B cell (primary cell): ENCODE results near the gene DENND10. TPM values are rescaled to one million over a fixed set of nuclear protein-coding genes. Genes with fewer than 3 reads are reported as not detected.
"Not testable (repeated sequence)": the region's sequence is repeated elsewhere in the genome, so short reads cannot be mapped to it uniquely, and the experiment has no call there.

Experiments used
- ATAC-seq: fragments of 200-7000 bp; cut with Tn5 transposase; one replicate; pipeline ENCODE4 v1.10.0; 2021; ENCODE audit warnings: low read depth, mild to moderate bottlenecking, moderate number of reproducible peaks, moderate library complexity
- CTCF ChIA-PET: fragments of 350-600 bp; sonication (Branson Sonifier 250); formaldehyde crosslinking; loops from one replicate; lab custom pipeline; 2021; ENCODE audit warnings: antibody characterized with exemption, inconsistent platforms; lab: Charles Lee
- POLR2A ChIA-PET: fragments of 350-600 bp; sonication (Branson Sonifier 250); formaldehyde crosslinking; loops from one replicate; lab custom pipeline; 2021; ENCODE audit warnings: antibody characterized with exemption; lab: Charles Lee
- DNase-seq: peaks from one replicate; pipeline ENCODE4 v3.0.0; 2013
- H2AFZ ChIP-seq: 2 replicates; pipeline ENCODE4 v1.6.1; 2012; ENCODE audit warnings: mild to moderate bottlenecking, low read depth, low read length; ENCODE audit not compliant: insufficient read depth, poor library complexity, severe bottlenecking
- H3K27ac ChIP-seq, 2 donors: 1 replicate in 1 of 2; 2 replicates in 1 of 2; pipeline ENCODE4 v1.5.1; 2012 to 2013; ENCODE audit warnings: low read length in 2 of 2, mild to moderate bottlenecking in 2 of 2, moderate library complexity in 1 of 2
- H3K27me3 ChIP-seq, 4 experiments: fragments of 200-600 bp in 1 of 4; sonication (generic) in 1 of 4; replicated peaks in 1 of 4; 1 replicate in 2 of 4; 2 replicates in 2 of 4; pipeline versions ENCODE4 v1.6.1 to v1.7.0; 2013 to 2016; ENCODE audit warnings: low read length in 3 of 4, mild to moderate bottlenecking in 2 of 4, mixed read lengths in 1 of 4, moderate library complexity in 1 of 4; ENCODE audit not compliant: insufficient read depth in 4 of 4, control insufficient read depth in 3 of 4; ENCODE audit errors: control extremely low read depth in 1 of 4
- H3K36me3 ChIP-seq, 2 experiments: replicated peaks in 1 of 2; 1 replicate in 1 of 2; 2 replicates in 1 of 2; pipeline versions ENCODE4 v1.6.1 to v1.7.1; 2013; ENCODE audit warnings: low read length in 1 of 2; ENCODE audit not compliant: insufficient read depth in 2 of 2, control insufficient read depth in 1 of 2; ENCODE audit errors: control extremely low read depth in 1 of 2, extremely low read depth in 1 of 2
- H3K4me1 ChIP-seq, 2 donors: fragments of 200-600 bp in 1 of 2; sonication (generic) in 1 of 2; 1 replicate in 1 of 2; 2 replicates in 1 of 2; pipeline versions ENCODE4 v1.5.1 to v1.6.1; 2013 to 2017; ENCODE audit warnings: low read length in 2 of 2; ENCODE audit not compliant: control insufficient read depth in 2 of 2, insufficient read depth in 2 of 2
- H3K4me2 ChIP-seq: replicated peaks from 2 replicates; pipeline ENCODE3; 2012; ENCODE audit warnings: mild to moderate bottlenecking, low read depth, low read length; ENCODE audit not compliant: poor library complexity, severe bottlenecking
- H3K4me3 ChIP-seq, 5 experiments: fragments of 200-600 bp in 1 of 5; sonication (generic) in 1 of 5; 1 replicate in 3 of 5; 2 replicates in 2 of 5; pipeline versions ENCODE4 v1.5.1 to v1.7.0; 2011 to 2016; ENCODE audit warnings: low read length in 4 of 5, mild to moderate bottlenecking in 4 of 5, low read depth in 2 of 5, control low read depth in 1 of 5, moderate library complexity in 1 of 5; ENCODE audit not compliant: insufficient read depth in 1 of 5; ENCODE audit errors: control extremely low read depth in 1 of 5, extremely low read depth in 1 of 5
- H3K79me2 ChIP-seq: fragments of 200-600 bp; sonication (generic); one replicate; pipeline ENCODE4 v1.6.0; 2016; ENCODE audit warnings: low read length; ENCODE audit not compliant: control insufficient read depth, insufficient read depth
- H3K9ac ChIP-seq: fragments of 200-600 bp; sonication (generic); 2 replicates; pipeline ENCODE4 v1.6.1; 2017; ENCODE audit warnings: mild to moderate bottlenecking, low read length, moderate library complexity
- H3K9me3 ChIP-seq, 3 donors: one replicate each; pipeline versions ENCODE4 v1.6.1 to v1.7.1; 2013; ENCODE audit warnings: low read length in 2 of 3; ENCODE audit not compliant: control insufficient read depth in 2 of 3, insufficient read depth in 1 of 3; ENCODE audit errors: control extremely low read depth in 1 of 3
- H4K20me1 ChIP-seq: 2 replicates; pipeline ENCODE4 v1.6.0; 2012; ENCODE audit warnings: mild to moderate bottlenecking, low read length; ENCODE audit not compliant: insufficient read depth, control insufficient read depth, poor library complexity, severe bottlenecking
- H3K27ac Mint-ChIP-seq: one replicate; pipeline ENCODE4 v1.8.0; 2021; ENCODE audit warnings: mixed read lengths
- H3K27me3 Mint-ChIP-seq: one replicate; pipeline ENCODE4 v1.8.0; 2021; ENCODE audit warnings: mixed read lengths
- H3K4me1 Mint-ChIP-seq: one replicate; pipeline ENCODE4 v1.8.0; 2021; ENCODE audit warnings: mixed read lengths
- H3K4me3 Mint-ChIP-seq: one replicate; pipeline ENCODE4 v1.8.0; 2021; ENCODE audit warnings: mixed read lengths
- H3K9me3 Mint-ChIP-seq: one replicate; pipeline ENCODE4 v1.8.0; 2022; ENCODE audit warnings: mixed read lengths; ENCODE audit not compliant: insufficient read depth
- EZH2 ChIP-seq: IDR thresholded peaks from 2 replicates; pipeline ENCODE4 v1.6.1; 2012; ENCODE audit warnings: borderline replicate concordance, low read depth, mild to moderate bottlenecking, moderate library complexity, low read length; ENCODE audit not compliant: insufficient read depth, poor library complexity, severe bottlenecking
- WGBS: methylation state at CpG from one replicate; pipeline ENCODE4 v1.1.5; 2013; ENCODE audit warnings: missing lambda C conversion rate; ENCODE audit not compliant: insufficient coverage; 5-methylcytosine and 5-hydroxymethylcytosine counted together
- intact Hi-C: fragments of 100-400 bp; cut with micrococcal nuclease; formaldehyde crosslinking; loops from one replicate; pipeline ENCODE4 v1.10.0; 2022
- polyA plus RNA-seq: library from polyadenylated mRNA; depleted of rRNA; stranded (reverse); fragments of >200 nt; gene quantifications from 2 replicates; pipeline ENCODE4 v1.2.3, GENCODE V29; 2012
- total RNA-seq, 2 donors: library from RNA; stranded (reverse); fragments of 120-200 nt in 1 of 2; gene quantifications; 1 replicate in 1 of 2; 2 replicates in 1 of 2; pipeline versions ENCODE4 v1.2.3 to v1.2.4, GENCODE V29; 2013 to 2022
- TF ChIP-seq, protein P1 (sequence below): fragments of 200-600 bp; IDR thresholded peaks from one replicate; pipeline ENCODE4 v1.8.0; 2022; ENCODE audit warnings: antibody characterized with exemption, mild to moderate bottlenecking

DENND10 gene
- total and polyA plus RNA-seq, 2 donors (not counting 1 experiment from before 2014, with no cell fraction given) = 16.6 to 24.4 TPM

DNA sequence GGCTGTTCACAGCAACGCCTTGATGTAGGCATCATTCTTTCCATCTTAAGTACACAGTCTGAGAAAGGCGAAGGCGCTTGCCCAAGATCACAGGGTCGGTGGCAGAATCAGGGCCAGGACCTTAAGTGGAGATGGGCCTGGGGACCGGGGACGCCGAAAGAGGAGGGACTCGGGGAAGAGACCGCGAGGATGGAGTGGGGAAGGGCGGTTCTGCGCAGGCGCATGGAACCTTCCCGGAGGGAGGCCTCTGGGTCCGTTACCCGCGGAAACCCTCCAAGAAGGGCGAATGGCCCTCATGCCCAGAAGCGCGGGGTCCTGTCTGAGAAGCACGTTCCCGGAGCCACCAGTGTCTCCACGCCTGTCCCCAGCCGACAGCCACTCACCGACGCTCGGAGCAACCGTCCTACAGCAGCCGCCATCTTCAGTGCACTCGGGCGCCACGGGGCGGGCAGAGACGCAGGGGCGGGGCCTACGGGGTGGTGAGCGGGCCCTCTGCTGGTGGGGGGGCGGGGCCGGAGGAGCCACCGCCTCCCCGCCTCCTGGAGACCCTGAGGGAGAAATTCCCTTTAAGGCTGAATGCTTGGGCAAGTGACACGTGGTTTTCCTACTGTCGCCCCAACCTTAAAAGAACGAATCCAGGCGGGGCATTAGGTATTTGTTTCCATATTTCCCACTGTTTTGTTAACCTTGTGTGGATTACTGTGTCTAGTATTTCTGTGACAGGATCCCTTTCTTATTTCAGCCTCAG, 74.6 kb downstream of the DENND10 start, which contains the start of gene PRDX3:
PRDX3 (minus strand) TSS at position 441 of the 748 bp plus-strand sequence; CDS start at position 419, 22 bp downstream.
- H4K20me1 ChIP-seq = peaks cover 6% of the 10 kb centered on the region
- peaks cover 3 to 8% of the 10 kb centered on the region in 2 experiments for H3K36me3 ChIP-seq
- ATAC-seq (peak; percentile 99), DNase-seq (peak; percentile 92)
- intact Hi-C loops = loop anchor here (1.0 to 5.0 kb wide), 7 partner anchors 13 to 694 kb away; partner anchors contain the start of genes BAG3, EIF3A, MCMBP and SFXN4
- H3K4me3 Mint-ChIP-seq = peak within 1 kb of the TSS; percentile 94
- H2AFZ ChIP-seq = peak within 1 kb of the TSS; percentile 98
- peaks cover 28% of the 10 kb centered on the region for H3K4me1 Mint-ChIP-seq
- H3K27ac ChIP-seq = peak within 1 kb of the TSS; percentile 68 to 71
- peak within 1 kb of the TSS; percentile 88 for H3K9ac ChIP-seq
- POLR2A ChIA-PET = no interaction called here
- no peaks in the 10 kb centered on the region for H3K9me3 ChIP-seq
- H3K79me2 ChIP-seq = peaks cover 43% of the 10 kb centered on the region
- peaks cover 11 to 15% of the 10 kb centered on the region in 2 donors for H3K4me1 ChIP-seq
- peak within 1 kb of the TSS; percentile 88 to 98 (median 89) for H3K4me3 ChIP-seq
- peak within 1 kb of the TSS; percentile 90 for H3K27ac Mint-ChIP-seq
- CTCF ChIA-PET = interaction anchor here (0.7 to 1.0 kb wide), 3 partner anchors 12 to 139 kb away, joined by 3 read pairs; no protein-coding TSS in a partner anchor
- WGBS = under 1% methylated on average over 39 of the region's 45 CpGs
- H3K27me3 Mint-ChIP-seq = no peaks in the 10 kb centered on the region
- no peaks in the 10 kb centered on the region for H3K9me3 Mint-ChIP-seq
- no peaks in the 10 kb centered on the region for H3K27me3 ChIP-seq
- H3K4me2 ChIP-seq = peak within 1 kb of the TSS; percentile 77
- no peak for TF ChIP-seq EZH2
- TF ChIP-seq, protein P1, sequence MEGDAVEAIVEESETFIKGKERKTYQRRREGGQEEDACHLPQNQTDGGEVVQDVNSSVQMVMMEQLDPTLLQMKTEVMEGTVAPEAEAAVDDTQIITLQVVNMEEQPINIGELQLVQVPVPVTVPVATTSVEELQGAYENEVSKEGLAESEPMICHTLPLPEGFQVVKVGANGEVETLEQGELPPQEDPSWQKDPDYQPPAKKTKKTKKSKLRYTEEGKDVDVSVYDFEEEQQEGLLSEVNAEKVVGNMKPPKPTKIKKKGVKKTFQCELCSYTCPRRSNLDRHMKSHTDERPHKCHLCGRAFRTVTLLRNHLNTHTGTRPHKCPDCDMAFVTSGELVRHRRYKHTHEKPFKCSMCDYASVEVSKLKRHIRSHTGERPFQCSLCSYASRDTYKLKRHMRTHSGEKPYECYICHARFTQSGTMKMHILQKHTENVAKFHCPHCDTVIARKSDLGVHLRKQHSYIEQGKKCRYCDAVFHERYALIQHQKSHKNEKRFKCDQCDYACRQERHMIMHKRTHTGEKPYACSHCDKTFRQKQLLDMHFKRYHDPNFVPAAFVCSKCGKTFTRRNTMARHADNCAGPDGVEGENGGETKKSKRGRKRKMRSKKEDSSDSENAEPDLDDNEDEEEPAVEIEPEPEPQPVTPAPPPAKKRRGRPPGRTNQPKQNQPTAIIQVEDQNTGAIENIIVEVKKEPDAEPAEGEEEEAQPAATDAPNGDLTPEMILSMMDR = peak; percentile 29

DNA sequence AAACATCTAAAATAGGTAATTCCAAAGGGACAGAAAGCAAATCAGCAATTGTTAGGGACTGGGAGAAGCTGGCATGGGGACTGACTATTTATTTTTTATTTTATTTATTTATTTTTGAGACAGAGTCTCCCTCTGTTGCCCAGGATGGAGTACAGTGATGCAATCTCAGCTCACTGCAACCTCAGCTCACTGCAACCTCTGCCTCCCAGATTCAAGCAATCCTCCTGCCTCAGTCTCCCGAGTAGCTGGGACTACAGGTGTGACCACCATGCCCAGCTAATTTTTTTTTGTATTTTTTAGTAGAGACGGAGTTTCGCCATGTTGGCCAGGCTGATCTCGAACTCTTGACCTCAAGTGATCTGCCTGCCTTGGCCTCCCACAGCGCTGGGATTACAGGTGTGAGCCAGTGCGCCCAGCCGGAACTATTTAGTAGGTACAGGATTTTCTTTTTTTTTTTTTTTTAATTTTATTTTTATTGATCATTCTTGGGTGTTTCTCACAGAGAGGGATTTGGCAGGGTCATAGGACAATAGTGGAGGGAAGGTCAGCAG, 77.0 kb downstream of the DENND10 start:
- Histone ChIP-seq H3K79me2 (peaks cover 41% of the 10 kb centered on the region), H3K4me1 (peaks cover 11 to 15% of the 10 kb centered on the region in 2 donors)
- ATAC-seq, H4K20me1 ChIP-seq, intact Hi-C loops, H2AFZ ChIP-seq, H3K27ac ChIP-seq, H3K36me3 ChIP-seq, DNase-seq, H3K4me2 ChIP-seq, H3K9ac ChIP-seq, H3K4me3 ChIP-seq, H3K9me3 ChIP-seq, H3K27me3 ChIP-seq, H3K4me3 Mint-ChIP-seq, H3K27ac Mint-ChIP-seq, H3K9me3 Mint-ChIP-seq, H3K27me3 Mint-ChIP-seq: not testable (repeated sequence)
- ChIA-PET POLR2A (interaction anchor here (0.8 kb wide), 1 partner anchor 9 kb away, joined by 4 read pairs; no protein-coding TSS in a partner anchor), CTCF (interaction anchor here (0.7 to 1.1 kb wide), 5 partner anchors 13 to 237 kb away, joined by 4 to 6 read pairs (median 4); no protein-coding TSS in a partner anchor)
- H3K4me1 Mint-ChIP-seq = peaks cover 23% of the 10 kb centered on the region
- 100% methylated on average over 2 of the region's 7 CpGs for WGBS
